Fibroblast of skin of left biceps (primary cell): Measurements from ENCODE around the gene SPINK2.

Experiments used
- DNase-seq, 2 experiments: peaks; one replicate each; pipeline ENCODE4 v3.0.0-alpha.2; 2013; ENCODE audit warnings: low read depth in 2 of 2

SPINK2 gene

DNA sequence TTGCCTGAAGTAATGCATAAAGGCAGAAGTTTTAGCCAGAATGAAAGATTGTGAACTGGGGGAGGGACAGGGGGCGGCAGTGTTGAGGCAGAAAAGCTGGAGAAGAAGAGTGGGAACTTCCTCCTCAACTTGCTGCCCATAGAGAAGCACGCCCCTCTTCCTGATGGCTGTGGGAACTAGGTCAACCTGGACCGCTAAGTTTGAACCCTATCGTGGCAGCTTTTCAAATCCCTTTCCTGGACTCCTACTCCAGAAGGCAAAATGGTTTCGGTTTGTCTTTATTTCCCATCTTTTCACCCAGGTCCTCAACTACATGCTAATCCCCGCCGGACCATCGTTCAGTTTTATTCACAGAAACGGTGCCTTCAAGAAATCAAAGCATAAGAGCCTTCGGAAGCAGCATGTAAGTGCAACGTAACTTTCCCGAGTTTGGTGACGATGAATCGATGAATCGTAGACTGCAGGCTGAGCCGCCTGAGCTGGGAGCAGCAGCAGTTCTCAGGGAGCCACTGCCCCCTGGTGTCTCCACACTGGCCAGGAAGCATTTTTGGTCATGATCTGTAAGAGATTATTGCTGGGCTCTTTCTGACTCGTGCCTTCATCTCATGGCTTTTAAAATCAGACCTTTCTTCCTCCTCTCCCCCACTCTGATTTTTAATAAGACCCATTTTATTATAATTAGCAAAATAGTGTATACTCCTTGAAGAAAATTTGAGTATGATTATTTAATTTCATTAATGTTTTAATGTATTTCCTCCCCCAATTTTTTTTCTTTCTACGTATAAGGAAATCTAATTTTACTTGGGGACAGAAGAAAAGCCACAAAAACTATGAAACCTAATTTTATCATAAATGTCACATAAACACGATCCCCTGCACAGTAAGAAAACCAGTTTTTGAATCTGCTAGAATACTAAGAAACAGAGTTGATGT, 21.4 kb downstream of the SPINK2 start:
- peak; percentile 54 to 58 for DNase-seq

DNA sequence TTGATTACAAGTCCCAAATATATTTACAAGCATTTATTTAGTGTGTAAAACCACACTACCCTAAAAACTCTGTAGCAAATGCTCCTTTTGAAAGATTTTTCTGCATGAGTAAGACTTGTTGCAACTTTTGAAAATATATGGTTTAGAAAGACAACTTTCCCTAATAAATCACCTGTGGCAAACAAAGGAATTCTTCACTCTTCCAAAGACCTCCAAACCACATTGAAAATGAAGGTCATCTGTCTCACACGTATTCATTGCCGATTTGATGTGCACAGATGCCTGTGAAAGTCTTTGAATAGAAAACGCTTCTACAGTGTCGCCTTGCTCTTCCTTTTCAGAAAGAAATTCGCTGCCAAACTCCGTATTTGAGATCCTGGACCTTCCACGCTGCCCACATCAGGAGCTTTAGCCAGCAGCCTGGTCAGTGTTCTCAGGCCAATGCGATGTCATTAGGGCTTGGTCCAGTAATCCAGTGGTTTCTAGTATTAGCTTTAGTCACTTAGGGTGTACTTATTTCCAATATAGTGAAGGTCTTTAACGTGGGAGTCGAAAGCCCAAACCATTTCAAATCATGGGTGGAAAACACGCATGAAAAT, 22.2 kb downstream of the SPINK2 start:
- no peak for DNase-seq

DNA sequence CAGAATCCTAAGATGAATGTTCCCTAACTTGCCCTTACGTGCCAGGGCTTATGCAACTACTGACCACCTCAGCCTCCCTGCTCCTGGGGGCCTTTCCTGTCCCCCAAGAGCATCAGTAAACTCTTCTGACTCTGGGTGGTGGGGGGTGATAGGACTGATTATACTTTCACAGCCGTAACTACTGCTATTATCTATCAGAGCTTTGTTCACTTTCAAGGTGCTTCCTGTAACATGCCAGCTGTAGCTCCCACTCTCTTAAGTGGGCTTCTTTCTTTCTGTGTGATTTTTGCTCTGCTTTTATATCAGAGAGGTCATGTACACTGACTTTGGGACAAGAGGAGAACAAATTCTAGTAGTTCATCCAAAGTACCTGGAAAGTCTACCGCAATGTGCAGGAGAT, 25.3 kb downstream of the SPINK2 start:
- DNase-seq = no peak

DNA sequence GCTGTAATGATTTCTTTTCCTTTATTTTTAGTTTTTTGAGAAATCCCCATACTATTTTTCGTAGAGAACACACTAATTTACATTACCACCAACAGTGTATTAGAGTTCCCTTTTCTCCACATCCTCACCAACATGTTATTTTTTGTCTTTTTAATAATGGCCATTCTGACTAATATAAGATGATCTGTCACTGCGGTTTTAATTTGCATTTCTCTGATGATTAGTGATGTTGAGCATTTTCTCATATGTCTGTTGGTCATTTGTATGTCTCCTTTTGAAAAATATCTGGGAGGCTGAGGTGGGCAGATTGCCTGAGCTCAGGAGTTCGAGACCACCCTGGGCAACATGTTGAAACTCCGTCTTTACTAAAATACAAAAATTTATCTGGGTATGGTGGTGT, 30.2 kb downstream of the SPINK2 start:
- DNase-seq = no peak

DNA sequence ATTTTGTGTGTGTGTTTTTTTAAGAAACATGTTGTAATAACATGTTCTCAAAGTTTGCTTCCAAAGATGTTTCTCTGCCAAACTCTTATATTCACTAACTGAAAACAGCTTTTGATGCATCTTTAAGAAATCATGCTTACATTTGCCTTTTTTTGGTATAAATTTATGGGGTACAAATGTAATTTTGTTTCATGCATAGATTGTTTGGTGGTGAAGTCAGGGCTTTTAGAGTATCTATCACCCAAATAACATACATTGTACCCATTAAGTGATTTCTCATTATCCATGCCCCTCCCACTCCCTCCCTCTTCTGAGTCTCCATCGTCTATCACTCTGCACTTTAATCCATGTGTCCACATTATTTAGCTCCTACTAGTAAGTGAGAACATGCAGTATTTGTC, 30.8 kb downstream of the SPINK2 start:
- DNase-seq = peak in 1 of 2 experiments; percentile 21

DNA sequence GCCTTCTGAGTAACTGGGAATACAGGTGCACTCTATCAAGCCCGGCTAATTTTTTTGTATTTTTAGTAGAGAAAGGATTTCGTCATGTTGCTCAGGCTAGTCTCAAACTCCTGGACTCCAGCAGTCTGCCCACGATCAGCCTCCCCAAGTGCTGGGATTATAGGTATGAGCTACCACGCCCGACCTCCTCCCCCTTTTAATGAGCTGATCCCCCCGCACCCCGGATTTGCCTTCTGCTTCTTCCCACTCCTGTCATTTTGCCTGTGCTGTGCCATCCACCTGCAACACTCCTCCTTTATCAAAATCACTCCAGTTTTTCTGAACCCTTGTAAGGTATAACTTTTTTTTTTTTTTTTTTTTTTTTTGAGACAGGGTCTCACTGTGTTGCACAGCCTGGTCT, 33.4 kb downstream of the SPINK2 start:
- no peak for DNase-seq

DNA sequence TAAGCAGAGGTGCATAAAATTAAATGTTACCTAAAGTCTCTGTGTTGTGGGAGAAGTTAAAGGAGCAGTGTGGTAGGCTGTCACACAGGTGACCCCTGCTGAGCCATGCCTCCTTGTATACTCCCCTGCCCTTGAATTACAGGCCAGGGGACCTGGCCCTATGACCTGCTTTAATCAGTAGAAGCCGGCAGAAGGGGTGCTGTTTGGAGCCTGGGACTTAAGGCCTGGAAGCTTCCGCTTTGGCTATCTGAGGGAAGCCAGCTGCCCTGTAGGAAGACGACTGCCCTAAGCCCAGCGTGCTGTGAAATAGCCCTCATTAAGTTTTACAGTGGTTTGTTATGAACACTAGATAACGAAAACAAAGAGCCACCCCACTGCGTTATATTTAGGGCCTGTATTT, 34.1 kb downstream of the SPINK2 start:
- DNase-seq = no peak

DNA sequence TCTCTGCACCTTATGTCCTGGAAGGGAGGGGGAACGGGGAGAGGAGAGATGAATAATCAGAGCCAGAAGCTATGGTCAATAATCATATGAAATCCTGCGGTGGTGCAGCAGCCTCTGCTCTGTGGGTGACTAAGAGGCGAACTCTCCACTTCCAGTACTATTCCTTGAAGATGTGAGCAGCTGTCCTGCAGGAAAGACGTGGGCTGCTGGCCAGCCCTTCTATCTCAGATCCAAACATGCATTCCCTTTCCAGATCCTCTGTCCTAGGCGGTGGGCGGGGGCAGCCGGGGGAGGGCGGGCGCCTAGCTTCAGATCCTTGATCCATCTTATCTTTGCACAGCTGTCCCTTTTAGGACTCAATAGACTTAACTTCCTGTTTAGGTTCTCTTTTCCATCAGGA, 34.5 kb downstream of the SPINK2 start:
- peak; percentile 74 to 76 for DNase-seq

DNA sequence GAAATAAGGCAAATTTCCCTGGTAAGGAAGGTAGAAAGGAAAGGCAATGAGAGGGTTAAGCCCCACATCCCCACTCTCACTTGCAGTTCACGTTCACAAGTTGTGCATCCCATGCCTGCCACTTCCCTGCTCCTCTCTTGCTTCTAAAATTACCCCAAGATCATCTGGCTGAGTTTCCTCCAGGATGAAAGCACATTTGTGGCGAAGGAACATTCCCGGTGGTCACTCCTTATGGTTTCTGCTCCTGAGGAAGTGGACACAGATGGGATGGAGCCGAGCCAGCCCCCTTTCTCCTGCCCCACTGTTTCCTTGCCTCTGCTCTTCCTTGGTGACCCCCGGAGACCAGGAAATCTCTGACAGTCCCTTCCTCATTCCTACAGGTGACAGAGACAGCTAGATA, 37.5 kb downstream of the SPINK2 start:
- DNase-seq = no peak

DNA sequence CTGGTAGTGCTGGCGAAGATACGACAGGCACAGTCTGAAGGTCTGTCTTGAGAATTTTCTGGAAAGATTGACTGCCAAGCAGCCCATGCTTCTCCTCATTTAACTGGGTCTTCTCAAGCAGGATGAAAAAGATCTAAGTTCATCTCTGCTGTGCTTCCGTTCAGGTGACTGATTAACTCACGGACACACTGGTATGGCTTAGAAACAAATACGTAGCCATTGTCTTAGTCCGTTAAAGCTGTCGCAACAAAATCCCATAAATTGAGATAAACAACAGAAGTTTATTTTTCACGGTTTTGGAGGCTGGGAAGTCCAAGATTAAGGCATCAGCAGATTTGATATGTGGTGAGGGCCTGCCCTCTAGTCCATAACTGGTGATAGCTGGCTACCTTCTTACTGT, 39.5 kb downstream of the SPINK2 start:
- DNase-seq = no peak

DNA sequence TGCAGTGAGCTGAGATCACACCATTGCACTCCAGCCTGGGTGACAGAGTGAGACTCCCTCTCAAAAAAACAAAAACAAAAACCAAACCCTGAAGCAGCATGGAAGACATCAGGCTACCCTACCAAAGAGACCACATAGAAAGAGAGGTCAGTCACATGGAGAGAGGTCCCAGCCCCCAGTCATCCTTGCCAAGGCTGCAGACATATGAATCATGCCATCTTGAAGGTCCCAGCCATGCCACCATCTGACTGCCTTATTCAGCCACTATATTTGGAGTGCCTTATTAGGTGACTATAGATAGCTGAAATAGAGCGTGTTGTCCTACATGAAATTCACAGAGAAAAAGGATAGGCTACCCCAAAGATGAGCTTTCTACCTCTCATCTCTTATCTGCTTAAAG, 48.2 kb downstream of the SPINK2 start:
- no peak for DNase-seq

DNA sequence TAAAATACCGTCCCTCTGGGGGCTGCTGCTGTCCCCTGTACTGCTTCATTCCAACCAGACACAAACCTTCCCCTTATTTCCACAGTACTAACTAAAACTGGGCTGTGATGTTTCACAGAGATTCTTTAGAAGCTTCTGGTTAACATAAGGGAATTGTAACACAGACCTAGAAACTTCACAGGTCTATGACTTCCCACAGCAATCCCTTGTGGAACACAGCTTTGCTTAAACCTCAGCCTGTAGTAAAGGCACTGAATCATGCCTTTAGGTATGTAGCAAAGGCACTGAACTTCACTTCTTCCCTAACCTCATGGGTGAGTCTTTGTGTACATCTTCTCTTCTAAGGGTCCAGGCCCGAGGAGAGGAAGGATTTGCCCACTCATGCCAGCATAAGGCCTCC, 49.4 kb downstream of the SPINK2 start:
- DNase-seq = no peak

DNA sequence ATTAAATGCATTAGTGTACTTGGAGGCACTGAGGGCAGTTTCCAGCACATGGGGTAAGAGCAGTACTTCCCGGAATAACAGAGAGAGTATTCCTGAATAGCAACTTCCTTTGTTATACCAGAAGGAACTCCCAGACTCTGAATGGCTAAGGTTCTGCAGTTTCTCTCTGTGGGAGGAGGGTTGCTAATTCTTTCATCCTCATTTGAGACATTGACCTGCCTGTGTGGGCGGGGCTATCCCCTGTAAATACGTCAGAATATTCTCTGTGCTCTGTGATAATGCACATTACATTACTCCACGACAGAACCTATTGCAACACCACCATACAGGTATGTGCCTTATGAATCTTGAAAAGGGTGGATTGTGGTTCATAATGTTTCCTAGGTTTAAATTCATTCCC, 52.7 kb downstream of the SPINK2 start:
- DNase-seq = no peak

DNA sequence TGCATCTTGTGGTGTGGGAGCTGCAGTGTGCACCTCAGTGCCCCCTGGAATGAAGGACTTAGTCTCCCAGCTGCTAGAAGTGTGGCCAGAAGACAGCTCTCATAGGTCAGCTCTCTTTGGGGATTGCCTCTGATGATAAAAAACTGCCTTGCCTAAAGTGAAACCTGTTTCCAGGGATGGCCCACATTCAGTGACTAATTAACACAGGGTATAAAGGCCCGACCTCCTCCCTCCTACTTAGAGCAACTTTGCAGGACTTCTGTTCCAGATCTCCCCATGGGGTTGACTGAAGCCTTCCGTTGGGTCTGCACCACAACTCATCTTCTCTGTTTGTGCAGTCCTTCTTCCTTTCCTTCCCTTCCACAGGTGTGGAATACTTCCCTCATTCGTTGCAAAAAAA, 53.2 kb downstream of the SPINK2 start:
- no peak for DNase-seq

DNA sequence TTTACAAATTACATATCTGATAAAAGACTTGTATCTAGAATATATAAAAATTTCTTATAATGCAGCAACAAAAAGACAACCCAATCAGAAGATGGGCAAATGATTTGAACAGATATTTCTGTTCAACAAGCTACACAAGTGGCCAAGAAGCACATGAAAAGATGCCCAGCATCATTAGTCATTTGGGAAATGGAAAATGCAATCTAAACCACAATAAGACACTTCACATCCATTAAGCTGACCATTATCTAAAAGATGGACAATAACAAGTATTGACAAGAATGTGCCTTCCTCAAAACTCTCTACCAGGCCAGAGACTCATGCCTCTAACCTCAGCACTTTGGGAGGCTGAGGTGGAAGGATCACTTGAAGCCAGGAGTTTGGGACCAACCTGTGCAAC, 53.9 kb downstream of the SPINK2 start:
- DNase-seq = no peak

DNA sequence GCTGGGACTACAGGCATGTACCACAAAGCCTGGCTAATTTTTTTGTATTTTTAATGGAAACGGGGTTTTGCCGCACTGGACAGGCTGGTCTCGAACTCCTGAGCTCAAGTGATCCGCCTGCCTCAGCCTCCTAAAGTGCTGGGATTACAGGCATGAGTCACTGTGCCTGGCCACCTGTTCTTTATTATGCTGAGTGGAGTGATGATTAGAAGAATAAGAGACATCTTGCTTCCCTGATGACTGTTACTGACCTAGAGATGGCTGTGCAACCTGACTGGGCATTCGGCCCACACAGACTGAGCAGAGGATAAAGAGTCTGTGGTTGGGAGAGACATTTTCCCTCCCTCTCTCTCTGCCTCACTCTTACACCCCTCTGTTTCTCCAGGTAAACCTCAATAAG, 56.7 kb downstream of the SPINK2 start:
- peak; percentile 66 to 71 for DNase-seq

DNA sequence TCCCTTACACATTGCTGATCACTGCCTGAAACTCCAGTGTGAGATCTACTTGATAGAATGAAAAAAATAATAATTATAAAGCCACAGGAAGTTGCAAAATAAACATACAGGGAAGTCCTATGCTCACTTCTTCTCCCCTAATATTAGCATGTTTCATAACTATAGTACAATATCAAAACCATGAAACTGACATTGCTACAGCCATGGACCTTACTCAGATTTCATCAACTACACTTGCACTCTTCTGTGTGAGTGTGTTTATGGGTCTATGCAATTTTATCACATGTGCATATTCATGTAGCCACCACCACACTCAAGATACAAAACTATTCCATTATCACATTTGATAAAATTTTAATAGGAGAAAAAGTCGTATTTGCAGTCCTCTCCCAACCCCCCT, 57.3 kb downstream of the SPINK2 start:
- no peak for DNase-seq

DNA sequence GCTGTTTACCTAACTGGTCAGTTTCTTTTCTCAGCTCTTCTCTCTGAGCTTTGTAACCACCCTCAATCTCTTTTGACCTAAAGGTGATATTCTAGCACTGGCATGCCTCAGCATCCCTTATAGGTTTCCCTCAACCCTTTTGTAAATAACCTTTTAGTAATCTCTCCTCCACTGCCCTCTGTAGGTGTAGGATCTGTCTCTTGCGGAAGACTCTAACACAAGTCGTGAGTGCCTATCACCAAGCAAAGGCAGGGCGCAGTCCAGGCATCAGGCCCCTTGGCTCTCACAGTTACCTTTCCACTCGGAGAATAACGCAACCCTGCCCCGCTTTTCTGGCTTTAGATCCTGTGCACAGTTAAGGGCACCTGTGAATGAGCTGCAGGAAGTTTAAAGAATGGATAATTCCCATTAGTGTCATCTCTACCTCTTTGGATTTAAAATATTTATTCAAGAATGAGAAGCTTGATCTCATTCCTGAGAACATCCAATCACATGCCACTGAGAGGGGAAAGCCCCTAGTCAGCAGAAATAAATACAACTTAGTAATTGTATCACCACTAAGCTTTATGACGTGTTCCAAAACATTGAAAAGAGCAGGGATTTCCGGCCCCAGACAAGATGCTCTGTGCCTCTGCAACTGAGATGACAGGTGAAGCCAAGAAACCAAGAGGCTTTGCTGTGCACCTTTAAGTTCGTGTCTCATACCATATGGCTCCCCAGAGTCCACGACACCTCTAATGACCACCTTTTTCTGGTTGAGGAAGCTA, 58.8 kb downstream of the SPINK2 start:
- DNase-seq = no peak

DNA sequence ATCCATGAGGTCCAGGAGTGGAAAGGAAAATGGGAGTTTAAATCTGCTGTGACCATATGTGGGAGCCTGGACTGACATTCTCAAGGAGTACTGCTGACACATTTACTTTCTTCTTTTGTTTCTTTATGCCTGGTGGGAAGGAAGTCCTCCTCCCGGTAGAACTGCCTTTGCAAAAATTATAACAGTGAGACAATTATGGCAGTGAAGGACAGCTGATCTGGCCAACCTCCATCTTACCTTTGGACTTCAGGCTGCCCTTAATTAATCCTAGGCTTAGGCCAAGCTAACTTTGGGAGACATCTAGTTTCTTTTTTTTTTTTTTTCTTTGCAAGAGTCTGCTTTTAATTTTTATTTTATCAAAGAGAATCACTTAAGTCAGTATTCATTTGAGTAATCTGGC, 61.3 kb downstream of the SPINK2 start:
- DNase-seq = no peak
